ENCODE data around the gene SLC9A3.

SLC9A3 gene

DNA sequence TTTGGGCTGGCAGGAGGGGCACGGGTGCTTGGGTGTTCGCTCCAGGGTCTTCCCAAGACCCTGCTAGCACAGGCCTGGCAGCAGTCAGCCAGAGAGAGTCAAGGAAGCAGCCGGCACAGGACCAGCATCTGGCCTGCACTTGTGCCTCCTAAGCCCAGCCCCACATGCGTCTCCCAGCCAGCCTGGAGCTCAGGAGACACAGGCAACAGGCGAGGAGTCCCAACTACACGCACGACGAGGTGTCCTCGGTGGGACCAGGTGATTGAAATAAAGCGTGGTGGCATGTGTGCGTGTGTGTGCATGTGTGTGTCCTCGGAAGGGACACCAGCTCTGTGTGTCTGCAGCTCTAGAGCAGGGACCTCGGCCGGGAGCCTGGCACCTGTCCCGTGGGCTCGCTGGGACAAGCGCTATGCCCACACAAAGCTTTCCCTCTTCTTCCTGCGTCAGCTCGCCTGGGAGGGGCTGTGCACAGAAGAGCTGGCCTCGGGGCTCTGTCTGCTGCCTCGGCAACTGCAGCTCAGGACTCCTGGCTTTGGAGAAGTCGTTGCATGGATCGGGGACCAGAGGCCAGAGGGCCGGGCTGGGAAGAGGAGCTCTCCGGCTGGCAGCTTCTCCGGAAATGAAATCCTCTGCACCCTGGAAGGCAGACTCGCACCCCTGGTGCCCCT is 14.7 kb upstream of the SLC9A3 start:
- DNase-seq (ENCODE audit: low read depth): no peak

DNA sequence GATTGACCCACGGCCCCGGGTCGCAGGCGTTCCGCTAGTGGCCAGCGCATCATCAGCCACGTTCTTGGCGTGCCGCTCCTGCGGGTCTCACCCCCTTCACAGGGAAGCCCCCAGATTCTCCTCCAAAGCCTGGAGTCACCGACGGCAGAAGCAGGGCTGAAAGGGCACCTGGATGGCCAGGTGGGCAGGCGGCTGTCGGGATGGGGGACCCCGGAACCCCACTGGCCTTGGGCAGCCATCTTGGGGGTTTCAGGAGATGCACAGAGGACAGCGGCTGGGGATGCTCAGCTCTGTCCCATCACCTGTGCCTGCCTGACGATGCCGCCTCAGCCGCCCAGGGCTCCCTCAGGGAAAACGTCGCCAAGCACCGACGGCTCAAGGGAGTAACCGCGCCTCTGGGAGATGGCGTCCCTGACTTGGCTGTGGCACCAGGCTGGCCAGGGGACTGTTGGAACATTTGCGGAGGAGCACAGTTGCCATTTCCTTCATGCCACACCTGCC is 14.1 kb upstream of the SLC9A3 start:
- no peak for DNase-seq (ENCODE audit: low read depth)

- DNase-seq (ENCODE audit: low read depth): no peak
Measured at GRCh38 chr5:537621-538071, 13.4 kb upstream of the SLC9A3 start.

GRCh38 chr5:537098-537497 is 12.8 kb upstream of the SLC9A3 start:
- DNase-seq (ENCODE audit: low read depth): no peak

GRCh38 chr5:535846-536698 is 11.8 kb upstream of the SLC9A3 start:
- DNase-seq (ENCODE audit: low read depth): no peak

GRCh38 chr5:534743-535671 is 10.8 kb upstream of the SLC9A3 start:
- DNase-seq (ENCODE audit: low read depth): no peak

DNA sequence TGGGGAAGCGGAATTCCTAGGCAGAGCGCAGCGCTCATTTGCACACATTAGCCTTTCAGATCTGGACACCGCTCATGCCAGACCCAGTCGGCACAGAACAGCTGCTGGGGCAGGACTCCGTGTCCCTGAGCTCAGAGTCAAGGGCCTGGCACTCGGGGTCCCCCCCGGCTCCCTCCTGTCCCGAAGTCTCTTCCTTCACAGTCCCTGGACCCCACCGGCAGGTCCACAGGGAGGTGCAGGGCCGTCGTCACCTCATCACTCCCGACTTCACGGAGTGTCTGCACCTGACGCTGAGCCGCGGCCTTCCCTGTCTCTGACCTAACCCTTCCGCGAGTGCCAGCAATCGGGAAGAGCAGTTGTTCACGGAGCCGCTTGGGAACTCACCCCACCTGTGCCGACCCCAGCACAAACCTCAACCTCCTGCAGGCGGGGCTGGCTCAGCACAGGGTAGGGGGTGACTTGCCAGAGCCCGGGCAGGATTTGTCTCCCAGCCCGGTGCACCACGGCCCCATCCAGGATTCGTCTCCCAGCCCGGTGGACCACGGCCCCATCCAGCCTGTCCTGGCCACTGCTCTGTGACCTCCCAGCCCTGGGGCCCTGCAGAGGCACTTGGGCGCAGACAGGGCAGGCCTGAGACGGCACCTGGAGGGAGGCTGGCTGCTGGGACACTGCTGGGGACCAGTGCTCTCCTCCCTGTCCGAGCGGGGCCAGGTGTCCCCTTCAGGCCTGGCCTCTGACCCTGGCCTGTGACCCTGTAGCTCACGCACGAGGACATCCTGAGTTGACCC is 9.9 kb upstream of the SLC9A3 start:
- no peak for DNase-seq (ENCODE audit: low read depth)

- no peak for DNase-seq (ENCODE audit: low read depth)
Measured at GRCh38 chr5:533243-533954, 9.2 kb upstream of the SLC9A3 start.

GRCh38 chr5:532521-533242 is 8.4 kb upstream of the SLC9A3 start:
- DNase-seq (ENCODE audit: low read depth): no peak

DNA sequence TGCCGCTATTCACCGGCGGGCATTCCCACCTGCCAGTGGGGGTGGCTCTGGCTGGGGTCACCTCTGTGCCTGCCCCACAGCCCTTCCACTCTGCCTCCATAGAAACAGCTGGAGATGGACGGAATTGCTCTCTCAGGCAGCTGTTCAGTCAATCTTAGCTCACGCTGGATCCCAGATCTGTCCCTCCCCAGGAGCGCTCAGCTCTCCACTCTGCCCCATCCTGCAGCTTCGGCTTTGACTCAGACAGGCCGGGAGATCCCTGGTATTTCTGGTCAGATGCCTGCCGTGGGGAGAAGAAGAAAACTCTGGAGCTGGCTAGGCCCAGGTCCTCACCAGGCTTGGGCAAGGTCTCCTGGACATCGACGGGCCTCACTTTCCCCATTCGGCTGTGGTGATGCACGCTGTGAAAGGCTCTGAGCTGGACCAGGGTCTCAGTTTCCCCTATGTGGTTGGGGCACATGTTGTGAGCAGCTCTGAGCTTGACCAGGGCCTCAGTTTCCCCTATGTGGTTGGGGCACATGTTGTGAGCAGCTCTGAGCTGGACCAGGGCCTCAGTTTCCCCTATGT is 7.6 kb upstream of the SLC9A3 start:
- no peak for DNase-seq (ENCODE audit: low read depth)

DNA sequence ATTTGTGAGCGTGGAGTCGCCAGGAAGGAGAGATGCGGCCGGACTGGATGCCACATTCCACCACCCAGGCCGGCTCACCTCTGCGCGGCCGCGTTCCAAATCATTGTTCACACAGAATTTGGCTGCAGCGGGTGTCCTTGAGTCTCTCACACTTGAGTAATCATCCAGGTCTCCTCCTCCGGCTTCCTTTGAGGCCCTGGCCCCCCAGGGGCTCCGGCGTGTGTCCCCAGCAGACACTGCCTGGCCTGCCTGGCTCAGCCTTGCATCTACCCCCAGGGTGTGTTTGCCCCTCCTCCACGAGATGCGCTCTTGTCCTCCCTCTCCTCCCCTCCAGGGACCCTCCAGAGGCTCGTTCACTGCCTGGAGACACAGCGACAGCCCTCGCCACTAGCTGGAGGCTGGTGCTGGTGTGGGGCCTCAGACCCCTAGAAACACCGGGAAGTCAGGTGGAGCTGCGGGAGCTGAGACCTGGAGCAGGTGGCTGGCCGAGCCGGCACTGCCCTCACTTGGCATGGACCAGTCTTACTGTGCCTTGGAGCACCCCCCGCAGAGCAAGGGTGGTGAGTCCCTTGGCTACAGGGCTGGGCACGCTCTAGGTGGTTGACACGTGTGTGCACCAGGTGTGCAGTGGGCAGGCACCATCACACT is 7.0 kb upstream of the SLC9A3 start:
- DNase-seq (ENCODE audit: low read depth): no peak

GRCh38 chr5:530001-530955 is 6.0 kb upstream of the SLC9A3 start:
- no peak for DNase-seq (ENCODE audit: low read depth)

- no peak for DNase-seq (ENCODE audit: low read depth)
Measured at GRCh38 chr5:528629-529511, 4.6 kb upstream of the SLC9A3 start.

DNA sequence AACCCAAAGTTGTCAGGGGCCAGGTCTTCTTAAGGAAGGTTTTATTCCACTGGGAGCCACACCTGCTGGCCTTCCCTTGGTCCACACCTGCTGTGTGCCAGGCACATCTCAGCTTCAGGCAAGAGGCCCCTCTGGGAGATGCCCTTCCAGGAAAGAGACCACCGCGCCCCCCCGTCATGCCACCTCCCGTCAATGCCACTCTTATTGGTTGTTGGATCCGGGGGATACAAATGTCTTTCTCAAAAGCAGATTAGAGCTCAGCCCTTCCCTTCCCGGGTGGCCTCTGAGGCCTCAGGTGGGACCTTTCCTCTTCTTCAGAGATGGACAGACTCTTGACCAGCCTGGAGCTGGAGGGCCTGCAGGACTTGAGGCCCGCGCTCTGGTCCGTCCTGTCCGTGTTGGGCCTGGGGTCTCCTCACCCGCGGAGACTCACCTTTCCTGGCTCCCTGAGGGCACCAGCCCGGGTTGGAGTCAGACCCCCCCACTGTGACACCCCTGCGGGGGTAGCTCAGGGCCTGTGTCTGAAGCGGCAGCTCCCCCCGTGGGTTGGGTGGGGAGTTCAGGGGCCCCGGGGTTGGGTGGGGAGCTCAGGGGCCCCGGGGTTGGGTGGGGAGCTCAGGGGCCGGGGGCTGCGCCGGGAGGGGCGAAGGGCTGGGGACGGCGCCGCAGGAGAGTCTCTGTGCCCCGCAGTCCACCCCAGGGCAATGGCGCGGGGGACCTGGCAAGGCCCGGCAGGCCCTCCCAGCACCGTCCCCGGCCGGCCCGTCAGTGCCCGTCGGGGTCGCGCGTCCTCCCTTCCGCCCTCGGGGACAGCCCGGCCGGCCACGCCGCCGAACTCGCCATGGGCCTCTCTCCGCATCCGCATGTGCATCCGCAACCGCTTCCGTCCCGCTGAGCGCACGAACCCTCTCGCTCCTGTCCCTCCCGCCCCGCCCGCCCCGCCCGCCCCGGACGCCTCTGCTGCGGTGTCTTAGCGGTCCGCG is 3.7 kb upstream of the SLC9A3 start:
- no peak for DNase-seq (ENCODE audit: low read depth)

GRCh38 chr5:526456-527088 is 2.3 kb upstream of the SLC9A3 start:
- DNase-seq (ENCODE audit: low read depth): no peak

Measured in stimulated activated CD8-positive, alpha-beta memory T cell treated with anti-CD3 and anti-CD28 coated beads, Interleukin-15, amount 100 ng/mL, for 1 hour (primary cell).